Glomerular endothelial cell (primary cell): Measurements from ENCODE around the gene TEX11. TPM values are rescaled to one million over a fixed set of nuclear protein-coding genes. Genes with fewer than 3 reads are reported as not detected.
"Not testable (repeated sequence)": the region's sequence is repeated elsewhere in the genome, so short reads cannot be mapped to it uniquely, and the experiment has no call there.

Source experiments
- DNase-seq: peaks from one replicate; pipeline ENCODE4 v3.0.0-alpha.2; 2011; ENCODE audit warnings: low read depth, low spot score; ENCODE audit errors: extremely low read depth
- total RNA-seq: library from RNA; depleted of rRNA; stranded (reverse); fragments of >200 nt; gene quantifications from 2 replicates; pipeline ENCODE4 v1.2.3, GENCODE V29; 2015

The TEX11 gene
- total RNA-seq, 1 donor from 2014 or later = not detected

- no peak for DNase-seq
Observed at GRCh38 chrX:70618467-70618866, 290.0 kb downstream of the TEX11 start.

- DNase-seq = no peak
Observed at GRCh38 chrX:70613295-70613694, 295.2 kb downstream of the TEX11 start.

- no peak for DNase-seq
Observed at GRCh38 chrX:70605352-70605751, 303.2 kb downstream of the TEX11 start.

- DNase-seq = no peak
Observed at GRCh38 chrX:70592091-70592490, 316.4 kb downstream of the TEX11 start.

- DNase-seq = not testable (repeated sequence)
Observed at GRCh38 chrX:70587158-70587557, 321.4 kb downstream of the TEX11 start.

GRCh38 chrX:70577442-70577841, 331.1 kb downstream of the TEX11 start:
- DNase-seq = no peak

GRCh38 chrX:70569922-70570576, 338.5 kb downstream of the TEX11 start:
- not testable (repeated sequence) for DNase-seq

GRCh38 chrX:70554948-70555347, 353.6 kb downstream of the TEX11 start:
- no peak for DNase-seq

- DNase-seq = no peak
Observed at GRCh38 chrX:70554523-70554922, 354.0 kb downstream of the TEX11 start.

GRCh38 chrX:70554081-70554480, 354.4 kb downstream of the TEX11 start:
- no peak for DNase-seq

GRCh38 chrX:70553516-70553915, 355.0 kb downstream of the TEX11 start:
- no peak for DNase-seq

GRCh38 chrX:70552130-70552704, 356.3 kb downstream of the TEX11 start:
- DNase-seq = no peak

GRCh38 chrX:70549429-70549828, 359.1 kb downstream of the TEX11 start:
- DNase-seq = no peak

- no peak for DNase-seq
Observed at GRCh38 chrX:70535198-70535597, 373.3 kb downstream of the TEX11 start.

- no peak for DNase-seq
Observed at GRCh38 chrX:70527610-70528345, 380.7 kb downstream of the TEX11 start.

GRCh38 chrX:70527053-70527452, 381.5 kb downstream of the TEX11 start:
- no peak for DNase-seq

GRCh38 chrX:70525733-70526132, 382.8 kb downstream of the TEX11 start:
- DNase-seq = no peak

- DNase-seq = not testable (repeated sequence)
Observed at GRCh38 chrX:70515692-70516091, 392.8 kb downstream of the TEX11 start.

GRCh38 chrX:70515270-70515669, 393.2 kb downstream of the TEX11 start:
- not testable (repeated sequence) for DNase-seq

- no peak for DNase-seq
Observed at GRCh38 chrX:70509078-70509477, 399.4 kb downstream of the TEX11 start.

GRCh38 chrX:70508296-70508911, 400.1 kb downstream of the TEX11 start:
- DNase-seq = no peak

GRCh38 chrX:70505451-70505841, 403.1 kb downstream of the TEX11 start:
- no peak for DNase-seq
